Stimulated activated naive CD4-positive, alpha-beta T cell treated with Interleukin-2 at 50 U/mL for 16 hours (primary cell): ENCODE measurements around the gene TTLL7.
"Not testable (repeated sequence)": the region's sequence is repeated elsewhere in the genome, so short reads cannot be mapped to it uniquely, and the experiment has no call there.

Experiments used
- DNase-seq: peaks from one replicate; lab custom pipeline; 2025; lab: John Stamatoyannopoulos, UW

TTLL7 gene

DNA sequence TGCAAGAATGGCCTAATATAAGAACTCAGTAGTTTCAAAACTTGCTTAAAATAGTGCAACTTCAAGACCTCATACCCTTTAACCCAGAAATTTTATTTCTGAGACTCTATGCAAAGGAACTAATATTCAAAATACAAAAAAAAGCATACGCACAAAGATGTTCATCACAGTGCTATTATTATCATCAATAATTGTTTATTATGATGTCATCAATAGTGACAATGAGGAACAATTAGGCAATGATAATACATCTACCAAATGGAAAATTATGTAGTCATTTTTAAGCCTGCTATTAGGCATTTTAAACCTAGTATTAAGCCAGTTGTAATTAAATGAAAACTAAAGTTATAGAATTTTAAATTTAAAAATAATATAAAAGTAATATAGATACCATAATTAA lies 3.3 kb downstream of the TTLL7 start:
- DNase-seq = no peak

DNA sequence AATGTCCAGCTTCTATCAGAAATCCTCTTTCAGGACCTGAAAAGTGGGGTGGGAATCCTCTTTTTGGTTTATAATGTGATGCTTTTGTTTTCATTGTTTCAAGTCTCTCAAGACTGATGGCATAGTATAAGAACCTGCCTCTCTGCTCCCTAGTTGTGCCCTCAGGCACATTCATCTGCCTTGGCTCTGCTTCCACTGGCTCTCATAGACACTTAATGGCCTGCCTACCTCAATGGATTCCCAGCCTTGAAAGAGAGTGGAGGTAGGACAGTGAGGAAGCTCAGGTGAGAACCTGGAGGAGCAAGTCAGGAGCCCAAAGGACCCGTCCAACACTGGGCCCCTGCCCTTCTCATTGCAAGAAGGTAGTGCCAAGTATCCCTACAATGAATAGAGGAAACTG lies 4.8 kb downstream of the TTLL7 start:
- no peak for DNase-seq

DNA sequence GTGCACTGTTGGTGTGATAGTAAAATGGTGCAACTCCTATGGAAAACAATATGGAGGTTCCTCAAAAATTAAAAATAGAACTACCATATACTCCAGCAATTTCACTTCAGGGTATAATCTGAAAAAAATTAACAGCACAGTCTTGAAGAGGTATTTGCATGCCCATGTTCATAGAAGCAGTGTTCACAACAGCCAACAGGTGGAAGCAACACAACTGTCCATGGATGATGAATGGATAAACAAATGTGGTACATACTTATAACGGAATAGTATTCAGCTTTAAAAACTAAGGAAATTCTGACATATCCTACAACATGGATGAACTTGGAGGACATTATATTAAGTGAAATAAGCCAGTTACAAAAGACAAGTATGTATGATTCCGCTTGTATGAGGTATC lies 8.2 kb downstream of the TTLL7 start:
- DNase-seq = no peak

DNA sequence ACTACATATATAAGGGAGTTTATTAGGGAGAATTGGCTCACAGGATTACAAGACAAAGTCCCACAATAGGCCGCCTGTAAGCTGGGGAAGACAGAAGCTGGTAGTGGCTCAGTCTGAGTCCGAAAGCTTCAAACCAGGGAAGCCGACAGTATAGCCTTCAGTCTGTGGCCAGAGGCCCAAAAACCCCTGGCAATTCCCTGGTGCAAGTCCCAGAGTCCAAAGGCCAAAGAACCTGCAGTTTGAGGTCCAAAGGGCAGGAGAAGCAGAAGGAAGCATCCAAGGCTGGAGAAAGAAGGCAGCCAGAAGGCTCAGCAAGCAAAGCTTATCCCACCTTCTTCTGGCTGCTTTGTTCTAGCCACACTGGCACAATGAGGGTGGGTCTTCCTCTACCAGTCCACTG lies 13.9 kb downstream of the TTLL7 start:
- DNase-seq = no peak

DNA sequence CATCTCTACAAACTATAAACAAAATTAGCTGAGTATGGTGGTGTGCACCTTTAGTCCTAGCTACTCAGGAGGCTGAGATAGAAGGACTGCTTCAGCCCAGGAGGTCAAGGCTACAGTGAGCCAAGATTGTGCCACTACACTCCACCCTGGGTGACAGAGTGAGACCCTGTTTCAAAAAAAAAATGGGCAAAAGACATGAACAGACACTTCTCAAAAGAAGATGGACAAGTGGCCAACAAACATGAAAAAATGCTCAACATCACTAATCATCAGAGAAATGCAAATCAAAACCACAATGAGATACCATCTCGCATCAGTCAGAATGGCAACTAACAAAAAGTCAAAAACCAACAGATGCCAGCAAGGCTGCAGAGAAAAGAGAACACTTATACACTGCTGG lies 15.0 kb downstream of the TTLL7 start:
- not testable (repeated sequence) for DNase-seq

DNA sequence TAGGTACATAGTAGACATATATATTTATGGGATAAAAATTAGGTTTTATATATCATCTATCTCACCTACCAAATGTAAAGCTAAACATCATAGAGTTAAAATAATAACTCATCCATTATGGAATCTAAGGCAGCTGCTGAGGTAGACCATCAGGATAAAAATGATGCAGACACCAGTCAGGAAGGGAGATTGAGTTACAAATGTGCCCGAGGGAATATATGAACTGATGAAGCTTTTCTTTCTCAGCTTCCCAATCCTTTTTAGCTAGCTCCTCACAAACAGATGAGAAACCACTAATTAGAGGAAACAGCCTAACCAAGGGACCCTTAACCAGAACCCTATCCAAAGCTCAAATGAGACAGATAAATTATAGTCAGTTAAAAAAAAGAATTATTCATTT lies 20.9 kb downstream of the TTLL7 start:
- no peak for DNase-seq

DNA sequence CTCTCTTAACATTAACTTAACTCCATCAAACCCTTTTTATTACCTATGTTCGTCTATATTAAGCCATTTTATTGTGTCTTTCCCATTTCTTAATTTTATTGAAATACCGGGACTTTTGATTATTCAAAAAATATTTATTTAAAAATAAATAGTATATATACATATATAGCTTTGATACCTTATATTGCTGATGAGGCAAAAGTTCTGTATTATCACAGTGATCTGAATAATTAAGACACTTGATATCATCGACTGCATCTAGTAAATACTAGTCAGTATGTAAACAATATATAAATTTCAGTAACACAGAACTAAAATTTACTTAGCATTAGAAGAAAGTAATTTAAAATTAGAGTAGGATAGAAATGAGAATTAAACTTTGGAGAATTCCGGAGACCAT lies 22.0 kb downstream of the TTLL7 start:
- DNase-seq = no peak

DNA sequence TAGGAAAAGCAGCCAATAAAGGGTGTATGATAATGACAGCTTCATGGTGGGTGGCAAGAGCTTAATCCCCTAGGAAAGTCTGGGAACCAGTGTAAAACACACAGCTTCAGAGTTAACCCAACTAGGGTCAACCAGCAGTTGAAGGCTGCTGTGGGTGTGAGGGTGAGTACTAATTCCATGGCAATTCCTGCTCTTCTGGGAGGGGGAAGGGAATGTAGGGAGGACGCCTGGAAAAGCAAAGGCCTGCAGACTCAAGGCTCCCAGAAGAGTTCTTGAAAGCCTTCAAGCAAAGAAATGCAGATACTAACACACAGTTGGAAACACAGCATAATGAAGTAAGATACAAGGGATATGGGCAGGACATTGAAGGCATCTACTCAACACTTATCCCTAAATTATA lies 28.1 kb downstream of the TTLL7 start:
- DNase-seq = no peak

DNA sequence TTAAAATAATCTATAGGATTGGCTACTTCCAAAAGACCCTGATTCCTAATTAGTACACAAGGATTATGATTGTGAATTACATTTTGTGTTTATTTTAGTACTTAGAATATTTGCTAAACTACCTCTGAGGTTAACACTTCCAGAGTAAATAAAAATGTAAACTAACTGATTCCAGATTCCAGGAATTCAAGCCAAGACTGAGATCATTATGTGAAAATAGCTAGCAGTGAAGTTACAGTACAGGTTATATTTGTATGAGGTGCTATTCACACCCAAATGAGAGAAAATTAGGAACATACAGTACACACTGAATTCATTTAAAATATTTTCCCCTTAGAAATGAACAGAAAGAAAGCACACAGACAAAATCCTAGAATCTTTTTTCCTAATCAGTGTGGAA lies 28.8 kb downstream of the TTLL7 start:
- DNase-seq = no peak

DNA sequence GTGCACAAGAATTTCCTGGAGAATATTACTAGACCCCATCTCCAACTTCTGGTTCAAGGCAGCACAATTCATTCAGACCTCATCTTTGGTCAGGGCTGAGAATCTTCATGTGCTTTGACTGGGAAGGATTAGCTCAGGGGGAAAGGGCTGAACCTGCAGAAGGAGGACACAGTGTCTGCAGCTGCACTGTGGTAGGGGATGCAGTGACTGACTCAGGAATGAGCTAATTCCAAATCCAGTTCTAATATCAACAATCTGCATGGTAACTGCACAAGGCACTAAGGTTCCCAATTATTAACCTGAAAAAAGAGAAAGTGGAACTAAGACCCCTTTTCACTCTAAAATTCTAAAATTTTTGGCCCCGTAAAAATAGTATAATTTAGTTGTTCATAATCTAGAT lies 31.6 kb downstream of the TTLL7 start:
- no peak for DNase-seq

DNA sequence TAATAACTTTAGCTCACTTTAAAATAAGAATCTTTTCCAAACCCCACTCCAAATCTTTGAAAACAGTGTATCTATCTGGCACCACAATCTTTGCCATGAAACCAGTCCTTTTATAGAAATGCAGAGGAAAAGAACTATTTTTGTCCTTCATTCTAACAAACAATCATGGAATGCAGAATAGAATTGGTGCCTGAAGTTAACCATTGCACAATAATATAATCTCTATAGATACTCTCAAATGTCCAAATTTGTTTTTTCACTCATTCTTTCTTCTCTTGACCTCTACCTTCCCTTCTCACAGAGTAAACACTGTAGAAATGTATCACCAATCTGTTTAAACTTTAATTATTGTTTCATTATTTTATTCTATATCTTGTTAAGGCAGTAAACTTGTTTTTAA lies 34.8 kb downstream of the TTLL7 start:
- no peak for DNase-seq

DNA sequence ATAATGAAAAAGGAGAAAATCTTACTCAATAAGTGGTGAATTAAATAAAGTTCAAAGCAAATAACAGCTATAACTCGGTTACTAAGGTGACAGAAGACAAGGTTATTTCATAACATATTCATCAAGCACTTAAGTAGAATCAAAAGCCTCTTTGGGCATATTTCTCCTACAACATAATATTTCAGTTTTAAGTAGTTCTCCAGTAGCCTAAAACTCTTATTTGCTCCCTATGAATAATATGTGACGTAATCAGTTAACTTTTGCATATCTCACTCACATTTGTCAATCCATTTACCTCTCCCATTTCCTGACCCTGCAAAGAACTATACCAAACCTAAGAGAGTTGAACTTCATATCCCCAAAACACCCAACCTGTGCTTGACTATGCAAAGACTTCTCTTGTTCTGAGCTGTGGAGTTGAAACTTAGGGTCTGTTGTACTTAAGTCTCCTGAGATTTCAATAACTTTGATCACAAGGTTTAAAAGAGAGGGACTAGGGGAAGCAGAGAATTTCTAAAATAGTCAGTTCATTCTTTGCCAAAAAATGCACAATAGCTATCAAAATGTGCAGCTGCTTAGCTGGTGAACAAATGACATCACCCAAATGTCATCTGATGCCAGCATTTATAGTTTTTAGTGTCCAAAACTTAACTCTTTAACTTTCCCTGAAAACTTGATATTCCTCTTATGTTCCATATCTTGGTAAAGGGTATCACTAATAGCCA lies 37.2 kb downstream of the TTLL7 start:
- DNase-seq = no peak

DNA sequence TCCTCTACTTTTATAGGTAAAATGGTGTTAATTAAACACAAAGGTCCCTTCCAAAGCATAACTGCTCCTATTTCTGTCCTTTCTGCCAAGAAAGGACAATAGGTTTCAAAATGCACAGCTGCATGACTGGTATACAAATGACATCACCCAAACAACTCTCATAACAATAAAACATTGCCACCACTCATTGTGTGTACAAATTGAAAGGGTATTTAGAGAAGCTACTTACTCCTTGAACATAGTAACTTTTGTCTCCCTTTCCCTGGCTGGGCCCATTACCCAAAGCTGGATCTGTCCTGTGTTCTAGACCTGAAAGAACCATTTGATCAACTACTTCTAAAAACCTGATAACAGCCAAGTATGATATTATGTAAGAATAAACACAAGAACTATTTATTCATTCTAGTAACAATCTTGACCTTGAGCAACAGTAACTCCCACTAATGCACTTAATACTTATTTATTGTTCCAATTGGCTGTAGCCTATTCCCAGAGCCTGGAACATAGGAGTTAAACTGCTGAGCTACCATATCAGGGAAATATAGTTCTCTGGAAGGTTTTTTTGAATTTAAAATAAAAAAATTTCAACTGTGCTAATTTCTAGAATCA lies 38.2 kb downstream of the TTLL7 start:
- no peak for DNase-seq

DNA sequence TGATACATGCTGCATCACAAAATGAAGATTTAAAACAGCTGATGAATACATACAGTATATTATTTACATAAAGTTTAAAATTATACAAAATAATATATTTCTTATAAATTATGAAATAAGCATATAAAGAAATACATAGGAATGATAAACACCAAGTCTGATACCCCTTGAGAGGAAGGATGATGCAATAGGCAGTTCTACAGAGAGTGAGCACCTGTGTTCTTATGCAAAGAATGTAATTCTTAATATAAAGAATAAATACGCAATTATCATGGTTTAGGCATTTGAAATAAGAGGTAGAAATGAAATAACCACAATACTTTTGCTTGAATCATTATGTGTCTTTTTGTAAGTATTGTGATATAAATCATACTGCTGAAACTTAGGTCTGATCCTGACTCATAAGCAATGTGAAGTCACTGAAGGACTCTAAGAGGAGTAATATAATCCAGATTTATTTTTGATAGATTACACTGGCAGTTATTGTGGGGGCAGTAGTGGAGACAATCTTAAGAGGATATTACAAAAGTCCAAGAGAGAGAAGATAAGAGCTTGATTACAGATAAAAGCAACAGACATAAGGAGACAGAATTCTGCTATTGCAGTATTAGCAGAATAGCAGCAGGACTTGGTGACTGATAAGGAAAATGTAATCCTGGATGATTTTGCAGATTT lies 39.0 kb downstream of the TTLL7 start:
- no peak for DNase-seq

DNA sequence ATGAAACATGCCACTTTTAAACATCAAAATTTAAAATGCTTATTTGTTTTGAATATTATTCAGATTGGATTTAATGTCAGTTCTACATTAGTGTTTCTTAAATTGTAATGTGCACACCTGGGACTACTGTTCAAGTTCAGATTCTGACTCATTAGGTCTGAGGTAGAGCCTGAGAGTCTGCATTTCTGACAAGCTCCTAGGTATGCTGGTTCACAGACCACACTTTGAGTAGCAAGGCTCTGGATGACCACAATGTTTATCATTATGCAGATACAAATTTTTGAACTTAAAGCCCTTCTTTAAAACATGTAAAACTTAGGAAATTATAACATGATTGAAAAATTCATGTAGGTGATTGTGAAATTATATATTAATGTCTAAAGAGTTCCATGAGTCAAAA lies 40.2 kb downstream of the TTLL7 start:
- DNase-seq = no peak

DNA sequence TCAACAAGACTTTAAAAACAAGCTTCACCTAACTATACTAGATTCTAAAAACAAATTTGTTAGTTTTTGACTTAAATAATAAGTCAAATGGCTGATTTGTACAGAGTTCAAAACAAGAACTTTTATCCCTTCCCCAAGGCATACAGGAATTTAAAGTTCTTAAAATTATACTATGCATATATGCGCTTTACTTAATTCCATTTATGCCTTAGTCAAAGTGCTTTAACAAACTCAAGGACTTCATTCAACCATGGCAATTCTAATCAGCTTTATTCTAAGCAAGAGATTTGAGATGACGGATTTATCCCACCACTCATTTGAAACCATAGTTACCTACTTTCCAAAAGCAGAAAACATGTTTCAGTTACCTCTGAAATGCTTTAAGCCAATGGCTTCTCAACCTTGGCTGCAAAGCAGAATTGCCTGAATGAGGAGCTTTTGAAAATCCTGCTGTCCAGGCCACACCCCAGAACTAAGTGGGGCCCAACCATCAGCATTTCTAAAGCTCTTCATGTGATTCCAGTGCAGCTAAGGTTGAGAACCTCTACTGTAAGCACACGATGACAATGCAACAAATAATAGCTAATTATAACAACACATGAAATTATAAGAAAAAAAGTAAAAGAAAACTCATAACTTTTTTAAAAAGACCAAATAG lies 44.6 kb downstream of the TTLL7 start:
- no peak for DNase-seq

DNA sequence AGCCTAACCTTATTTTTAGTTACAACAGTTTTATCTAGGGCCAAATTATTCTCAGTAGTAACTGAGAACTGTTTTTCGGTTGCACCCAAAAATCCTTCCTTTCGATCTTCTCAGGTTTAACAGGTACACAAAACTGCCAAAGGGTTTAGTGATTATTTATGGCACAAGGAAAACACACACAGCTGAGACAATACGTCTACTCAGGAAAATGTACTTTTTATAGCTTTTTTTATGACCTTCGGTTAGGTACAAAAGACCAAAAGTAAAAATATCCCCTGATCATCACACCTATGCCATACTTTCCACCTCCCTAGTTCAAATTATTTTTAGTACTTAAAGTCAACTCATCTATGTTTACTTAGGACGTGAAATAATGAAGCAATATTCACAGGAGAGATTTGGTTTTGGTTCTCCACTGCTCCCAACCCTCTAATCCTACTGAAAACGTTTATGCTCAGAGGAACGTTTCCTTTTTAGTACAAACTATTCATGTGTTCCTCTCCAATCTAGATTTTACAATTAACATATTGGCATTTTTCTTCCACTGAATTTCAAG lies 48.7 kb downstream of the TTLL7 start:
- DNase-seq = no peak

DNA sequence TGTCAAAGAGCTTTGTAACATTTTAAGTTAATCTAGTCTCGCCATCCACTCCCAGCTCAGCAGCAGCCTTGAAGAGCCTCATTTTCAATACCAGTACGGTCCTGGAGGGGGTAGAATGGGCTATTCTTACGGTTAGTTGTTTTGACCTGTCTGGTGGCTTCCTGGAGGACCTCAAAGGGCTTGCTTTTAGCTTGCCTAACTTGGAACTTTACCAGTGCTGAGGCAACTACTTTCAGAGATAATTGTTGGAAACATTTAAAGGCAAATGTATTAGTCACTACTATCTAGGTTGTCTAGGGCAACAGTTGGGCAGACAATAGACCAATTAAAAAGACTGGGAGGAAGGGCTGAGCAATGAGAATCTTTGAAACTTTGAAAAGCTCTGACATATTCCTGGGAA lies 56.0 kb downstream of the TTLL7 start:
- DNase-seq = no peak

DNA sequence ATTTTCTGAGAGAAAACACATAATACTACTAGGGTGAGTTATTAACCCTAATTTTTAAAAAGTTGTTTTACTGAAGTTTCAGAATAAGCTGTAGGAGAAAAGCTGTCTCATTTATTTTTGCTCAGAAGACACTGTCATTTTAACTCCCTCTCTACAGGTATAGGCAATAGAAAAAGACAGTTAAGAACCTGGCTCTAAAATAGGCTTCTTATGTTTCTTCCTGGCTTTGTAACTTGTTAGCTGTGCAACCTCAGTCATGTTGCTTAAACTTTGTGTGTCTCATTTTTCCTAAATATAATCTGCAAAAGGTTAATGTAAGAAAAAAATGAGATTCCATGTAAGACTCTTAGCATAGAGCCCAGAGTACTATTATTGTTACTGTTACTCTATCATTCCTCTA lies 64.4 kb downstream of the TTLL7 start:
- no peak for DNase-seq

DNA sequence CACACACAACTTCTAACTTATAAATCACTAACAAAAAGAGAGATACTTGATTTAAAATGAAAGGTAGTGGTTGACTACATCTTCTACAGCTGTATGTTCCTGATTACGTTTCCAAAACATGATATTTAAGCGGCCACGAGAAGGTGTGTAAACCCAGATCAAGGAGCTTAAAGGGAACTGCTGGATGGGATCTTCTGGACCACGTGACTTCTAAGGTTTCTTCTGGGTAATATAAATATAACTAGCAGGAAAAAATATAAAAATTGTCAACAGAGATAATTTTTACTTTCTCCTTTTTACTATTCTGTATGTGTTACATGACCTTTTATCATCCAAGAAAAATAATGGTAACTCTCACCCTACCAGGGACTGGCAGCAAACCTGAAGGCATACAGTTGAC lies 66.2 kb downstream of the TTLL7 start:
- no peak for DNase-seq

DNA sequence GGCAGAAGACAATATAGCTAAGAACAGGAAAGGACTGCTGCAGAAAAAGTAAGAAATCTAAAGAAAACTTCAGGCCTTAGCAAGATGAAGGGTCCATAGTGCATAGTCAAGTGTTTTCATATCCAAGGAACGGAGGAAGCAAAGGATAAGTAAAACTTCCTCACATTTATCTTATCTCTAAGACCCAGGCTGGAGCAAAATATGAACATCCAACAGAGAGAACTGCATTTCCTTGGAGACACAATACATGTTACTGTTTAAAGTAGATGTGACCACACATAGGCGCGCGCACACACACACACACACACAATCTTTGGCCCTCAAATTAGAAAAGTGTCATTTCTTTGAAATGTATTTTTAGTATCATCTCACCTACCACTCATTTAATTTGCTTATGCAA lies 66.7 kb downstream of the TTLL7 start:
- DNase-seq = no peak

DNA sequence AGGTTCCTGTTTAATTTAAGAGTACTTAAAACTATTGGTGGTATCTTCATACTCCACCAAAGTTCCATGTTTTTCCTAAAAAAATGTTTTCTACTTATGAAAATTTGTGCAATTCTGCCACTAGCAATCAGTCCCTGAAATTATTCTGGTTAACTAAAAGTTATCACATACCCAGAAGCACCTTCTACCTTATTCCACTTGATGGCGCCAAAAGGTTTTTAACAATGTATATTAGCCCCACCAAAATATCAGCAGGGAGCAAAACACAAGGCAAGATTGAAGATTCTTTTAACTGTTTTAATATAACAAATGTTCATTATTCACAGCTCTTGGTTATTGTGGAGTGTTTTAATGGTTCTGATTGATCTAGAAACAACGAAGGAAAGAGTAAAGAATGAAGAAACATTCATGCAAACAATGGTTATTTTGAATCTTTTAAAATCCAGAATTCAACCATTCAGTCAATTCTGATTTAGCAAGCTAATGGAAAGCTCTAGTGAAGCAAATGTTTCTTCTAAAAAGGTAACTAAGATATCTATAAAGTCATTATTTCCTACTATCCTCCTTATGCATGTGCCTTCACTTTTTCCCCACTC lies 67.2 kb downstream of the TTLL7 start:
- no peak for DNase-seq
